Thymus (tissue), 11 donors: ENCODE measurements around the gene CD300E. TPM values are rescaled to one million over a fixed set of nuclear protein-coding genes. Genes with fewer than 3 reads are reported as not detected.
"Not testable (repeated sequence)": the region's sequence is repeated elsewhere in the genome, so short reads cannot be mapped to it uniquely, and the experiment has no call there.

Source experiments
- DNase-seq, 9 donors: peaks; one replicate each; pipeline ENCODE4 v3.0.0-alpha.2; 2013; ENCODE audit warnings: low spot score in 9 of 9, low read depth in 6 of 9, missing footprints in 1 of 9
- H3K27ac ChIP-seq, 2 donors: one replicate each; pipeline ENCODE4 v1.5.1; 2013; ENCODE audit warnings: control low read depth in 1 of 2, low read depth in 1 of 2, low read length in 1 of 2, mild to moderate bottlenecking in 1 of 2, moderate library complexity in 1 of 2
- H3K27me3 ChIP-seq, 2 donors: one replicate each; pipeline ENCODE4 v1.5.1; 2013; ENCODE audit warnings: low read length in 1 of 2; ENCODE audit not compliant: control insufficient read depth in 2 of 2, insufficient read depth in 1 of 2
- H3K36me3 ChIP-seq, 2 donors: one replicate each; pipeline ENCODE4 v1.5.1; 2013; ENCODE audit warnings: low read length in 1 of 2, mild to moderate bottlenecking in 1 of 2, moderate library complexity in 1 of 2; ENCODE audit not compliant: control insufficient read depth in 2 of 2, insufficient read depth in 2 of 2
- H3K4me1 ChIP-seq, 2 donors: one replicate each; pipeline ENCODE4 v1.5.1; 2013; ENCODE audit warnings: low read length in 2 of 2; ENCODE audit not compliant: control insufficient read depth in 2 of 2, insufficient read depth in 2 of 2
- H3K4me3 ChIP-seq, 2 donors: one replicate each; pipeline ENCODE4 v1.5.1; 2013; ENCODE audit warnings: low read length in 2 of 2, control low read depth in 1 of 2, mild to moderate bottlenecking in 1 of 2
- H3K9me3 ChIP-seq, 2 donors: one replicate each; pipeline ENCODE4 v1.5.1; 2013; ENCODE audit warnings: low read length in 1 of 2, mild to moderate bottlenecking in 1 of 2; ENCODE audit not compliant: control insufficient read depth in 2 of 2, insufficient read depth in 1 of 2
- WGBS: extraction: QIAGEN DNeasy Blood & Tissue Kit; methylation state at CpG from one replicate; pipeline ENCODE4 v1.1.7; 2013; 5-methylcytosine and 5-hydroxymethylcytosine counted together
- polyA plus RNA-seq: library from polyadenylated mRNA; stranded (reverse); fragments of 200-250 nt; gene quantifications from one replicate; pipeline ENCODE4 v1.2.3, GENCODE V29; 2013
- total RNA-seq: library from RNA; stranded (reverse); fragments of 120-200 nt; gene quantifications from one replicate; pipeline ENCODE4 v1.2.4, GENCODE V29; 2013
- donor health status: healthy.

The CD300E gene
- total and polyA plus RNA-seq, 2 donors = 0.33 to 4.0 TPM

- no peaks in the 10 kb centered on the region for H3K4me1 ChIP-seq
- H3K27me3 ChIP-seq = peaks cover 0 to 2% of the 10 kb centered on the region in 2 donors
- peaks cover 0 to 7% of the 10 kb centered on the region in 2 donors for H3K9me3 ChIP-seq
- DNase-seq = no peak
- 39% methylated on average over 7 of the region's 7 CpGs for WGBS
- H3K27ac ChIP-seq = no peak overlapping the region
- H3K4me3 ChIP-seq = no peak overlapping the region
- no peaks in the 10 kb centered on the region for H3K36me3 ChIP-seq
Observed at GRCh38 chr17:74579900-74580299, 43.6 kb downstream of the CD300E start.

- 90% methylated on average over 9 of the region's 9 CpGs for WGBS
- Histone ChIP-seq H3K9me3 (peaks cover 0 to 7% of the 10 kb centered on the region in 2 donors), H3K27me3 (peaks cover 0 to 2% of the 10 kb centered on the region in 2 donors), H3K4me3 (no peak overlapping the region), H3K27ac (no peak overlapping the region), H3K4me1 (no peaks in the 10 kb centered on the region), H3K36me3 (no peaks in the 10 kb centered on the region)
- no peak for DNase-seq
Observed at GRCh38 chr17:74578979-74579378, 44.6 kb downstream of the CD300E start.

- no peak overlapping the region for H3K4me3 ChIP-seq
- peaks cover 0 to 2% of the 10 kb centered on the region in 2 donors for H3K4me1 ChIP-seq
- H3K36me3 ChIP-seq = no peaks in the 10 kb centered on the region
- WGBS = 75% methylated on average over 5 of the region's 5 CpGs
- peaks cover 0 to 8% of the 10 kb centered on the region in 2 donors for H3K27me3 ChIP-seq
- no peak overlapping the region for H3K27ac ChIP-seq
- H3K9me3 ChIP-seq = no peaks in the 10 kb centered on the region
- no peak for DNase-seq
Observed at GRCh38 chr17:74574489-74575142, 48.9 kb downstream of the CD300E start.

GRCh38 chr17:74573635-74574034 is 49.9 kb downstream of the CD300E start:
- not testable (repeated sequence) for H3K4me3 ChIP-seq, H3K36me3 ChIP-seq, H3K27ac ChIP-seq, H3K4me1 ChIP-seq, H3K9me3 ChIP-seq, DNase-seq
- peaks cover 0 to 14% of the 10 kb centered on the region in 2 donors for H3K27me3 ChIP-seq

DNA sequence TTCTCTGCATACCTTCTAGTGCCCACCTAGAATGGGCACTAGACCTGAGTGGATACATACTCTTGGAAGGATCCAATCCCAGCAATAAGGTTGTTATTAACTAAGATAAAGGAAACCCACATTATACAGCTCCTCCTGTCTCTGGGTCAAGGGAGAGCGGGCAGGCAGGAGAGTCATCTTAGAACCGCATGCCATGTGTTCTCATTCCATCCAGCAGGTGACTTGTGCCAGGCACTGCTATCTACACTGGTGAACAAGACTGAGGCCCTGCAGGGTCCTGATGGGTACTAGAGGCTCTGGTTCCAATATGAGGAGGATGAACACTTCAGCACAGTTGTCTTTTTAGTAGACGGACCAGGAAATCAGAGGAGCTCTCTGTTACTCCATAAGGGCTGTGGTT is 50.4 kb downstream of the CD300E start:
- Histone ChIP-seq H3K4me3 (no peak overlapping the region), H3K4me1 (peaks cover 0 to 7% of the 10 kb centered on the region in 2 donors), H3K27me3 (peaks cover 0 to 14% of the 10 kb centered on the region in 2 donors), H3K27ac (no peak overlapping the region), H3K36me3 (no peaks in the 10 kb centered on the region), H3K9me3 (no peaks in the 10 kb centered on the region)
- 97% methylated on average over 3 of the region's 3 CpGs for WGBS
- no peak for DNase-seq

DNA sequence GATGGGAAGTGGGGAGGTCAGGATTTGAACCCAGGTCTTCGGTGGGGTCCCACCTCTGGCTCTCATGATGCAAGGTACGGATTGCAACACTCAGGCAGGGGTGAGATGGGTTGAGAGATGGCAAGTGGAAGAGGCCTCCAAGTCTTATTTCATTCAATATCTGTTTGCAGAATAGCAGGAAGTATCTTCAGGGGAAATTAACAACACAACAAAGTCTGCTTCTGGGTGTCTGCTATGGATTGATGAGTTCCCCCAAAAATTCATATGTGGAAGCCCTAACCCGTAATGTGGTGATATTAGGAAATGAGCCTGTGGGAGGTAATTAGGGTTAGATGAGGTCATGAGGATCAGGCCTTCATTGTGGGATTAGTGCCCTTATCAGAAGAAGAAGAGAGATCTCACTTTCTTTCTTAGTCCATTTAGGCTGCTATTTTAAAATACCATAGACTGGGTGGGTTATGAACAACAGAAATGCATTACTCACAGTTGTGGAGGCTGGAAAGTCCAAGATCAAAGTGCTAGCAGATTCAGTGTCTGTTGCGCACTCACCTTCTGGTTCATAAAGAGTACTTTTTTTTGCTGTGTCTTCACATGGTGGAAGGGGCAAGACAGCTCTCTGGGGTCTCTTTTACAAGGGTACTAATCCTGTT is 51.8 kb downstream of the CD300E start:
- H3K36me3 ChIP-seq = no peaks in the 10 kb centered on the region
- peaks cover 0 to 9% of the 10 kb centered on the region in 2 donors for H3K4me1 ChIP-seq
- peaks cover 0 to 19% of the 10 kb centered on the region in 2 donors for H3K27me3 ChIP-seq
- no peaks in the 10 kb centered on the region for H3K9me3 ChIP-seq
- no peak overlapping the region for H3K4me3 ChIP-seq
- DNase-seq = no peak
- no peak overlapping the region for H3K27ac ChIP-seq
- WGBS = 95% methylated on average over 4 of the region's 4 CpGs

- H3K4me3 ChIP-seq = no peak overlapping the region
- H3K27me3 ChIP-seq = peaks cover 0 to 19% of the 10 kb centered on the region in 2 donors
- H3K9me3 ChIP-seq = no peaks in the 10 kb centered on the region
- peaks cover 0 to 9% of the 10 kb centered on the region in 2 donors for H3K4me1 ChIP-seq
- H3K36me3 ChIP-seq = no peaks in the 10 kb centered on the region
- 39% methylated on average over 32 of the region's 32 CpGs for WGBS
- DNase-seq = peak in 1 of 9 donors; percentile 34
- peak overlapping the region in 1 of 2 donors; percentile 43 for H3K27ac ChIP-seq
Observed at GRCh38 chr17:74569020-74570003, 54.2 kb downstream of the CD300E start.

DNA sequence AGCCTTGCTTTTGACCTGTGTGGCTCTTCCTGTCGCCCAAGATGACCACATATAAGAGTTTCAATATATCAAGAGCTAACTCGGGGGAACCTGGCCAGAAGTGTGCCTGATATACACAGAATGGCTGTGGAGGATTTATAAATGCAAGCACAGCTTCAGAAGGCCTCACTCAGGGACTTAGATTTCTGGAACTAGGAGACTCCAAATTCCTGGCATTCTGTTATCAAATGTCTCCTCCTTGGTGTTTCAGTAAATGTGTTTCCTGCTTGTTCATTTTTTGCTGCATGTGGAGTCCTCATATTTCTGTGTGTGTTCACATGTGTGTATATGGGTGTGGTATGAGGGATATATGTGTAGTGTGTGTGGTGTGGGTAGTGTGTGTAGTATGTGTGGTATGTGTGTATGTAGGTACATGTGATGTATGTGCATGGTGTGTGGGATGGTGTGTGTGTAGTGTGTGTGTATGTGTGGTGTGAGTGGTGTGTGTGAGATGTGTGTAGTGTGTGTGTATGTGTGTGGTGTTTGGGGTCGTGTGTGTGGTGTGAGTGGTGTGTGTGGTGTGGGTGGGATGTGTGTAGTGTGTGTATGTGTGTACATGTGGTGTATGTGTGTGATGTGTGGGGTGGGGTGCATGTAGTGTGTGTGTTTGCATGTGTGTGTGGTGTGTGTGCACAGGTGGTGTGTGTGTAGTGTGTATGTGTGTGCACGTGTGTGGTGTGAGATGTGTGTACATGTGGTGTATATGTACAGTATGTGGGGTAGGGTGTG is 55.2 kb downstream of the CD300E start:
- WGBS = 87% methylated on average over 4 of the region's 4 CpGs
- H3K9me3 ChIP-seq = no peaks in the 10 kb centered on the region
- peaks cover 0 to 19% of the 10 kb centered on the region in 2 donors for H3K27me3 ChIP-seq
- no peaks in the 10 kb centered on the region for H3K36me3 ChIP-seq
- H3K27ac ChIP-seq = no peak overlapping the region
- H3K4me3 ChIP-seq = no peak overlapping the region
- peaks cover 0 to 9% of the 10 kb centered on the region in 2 donors for H3K4me1 ChIP-seq
- DNase-seq = no peak
